Measurements from ENCODE around the gene GXYLT1. TPM values are rescaled to one million over a fixed set of nuclear protein-coding genes. Genes with fewer than 3 reads are reported as not detected.
"Not testable (repeated sequence)": the region's sequence is repeated elsewhere in the genome, so short reads cannot be mapped to it uniquely, and the experiment has no call there.

The GXYLT1 gene
- total and polyA plus RNA-seq, 7 experiments from 2014 or later = 2.6 to 9.7 (median 7.2) TPM

DNA sequence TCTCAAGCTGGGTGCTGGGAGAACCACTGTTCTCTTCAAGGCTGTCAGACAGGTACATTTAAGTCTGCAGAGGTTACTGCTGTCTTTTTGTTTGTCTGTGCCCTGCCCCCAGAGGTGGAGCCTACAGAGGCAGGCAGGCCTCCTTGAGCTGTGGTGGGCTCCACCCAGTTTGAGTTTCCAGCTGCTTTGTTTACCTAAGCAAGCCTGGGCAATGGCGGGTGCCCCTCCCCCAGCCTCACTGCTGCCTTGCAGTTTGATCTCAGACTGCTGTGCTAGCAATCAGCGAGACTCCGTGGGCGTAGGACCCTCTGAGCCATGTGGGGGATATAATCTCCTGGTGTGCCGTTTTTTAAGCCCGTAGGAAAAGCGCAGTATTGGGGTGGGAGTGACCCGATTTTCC lies 95.7 kb downstream of the GXYLT1 start:
- H3K27me3 ChIP-seq (ENCODE audit: control insufficient read depth in 2 of 2, insufficient read depth in 2 of 2, low read length in 2 of 2); H3K4me1 Mint-ChIP-seq; H3K27ac Mint-ChIP-seq; H3K27ac ChIP-seq (ENCODE audit: low read depth, low read length); POLR2A ChIA-PET; H3K9me3 ChIP-seq (ENCODE audit: control insufficient read depth in 2 of 3, low read length in 3 of 3); intact Hi-C loops (cut with micrococcal nuclease); CTCF ChIA-PET; H3K4me1 ChIP-seq (ENCODE audit: control insufficient read depth in 2 of 2, insufficient read depth in 2 of 2, low read length in 2 of 2); H3K36me3 Mint-ChIP-seq; H3K4me3 Mint-ChIP-seq; H3K36me3 ChIP-seq (ENCODE audit: control insufficient read depth in 2 of 3, insufficient read depth in 3 of 3, low read length in 3 of 3); DNase-seq; ATAC-seq; H3K4me3 ChIP-seq (ENCODE audit: low read length): not testable (repeated sequence)
- Mint-ChIP-seq H3K9me3 (peaks cover 0 to 31% (median 11%) of the 10 kb centered on the region in 11 donors), H3K27me3 (peaks cover 4 to 19% (median 8%) of the 10 kb centered on the region in 5 donors)

DNA sequence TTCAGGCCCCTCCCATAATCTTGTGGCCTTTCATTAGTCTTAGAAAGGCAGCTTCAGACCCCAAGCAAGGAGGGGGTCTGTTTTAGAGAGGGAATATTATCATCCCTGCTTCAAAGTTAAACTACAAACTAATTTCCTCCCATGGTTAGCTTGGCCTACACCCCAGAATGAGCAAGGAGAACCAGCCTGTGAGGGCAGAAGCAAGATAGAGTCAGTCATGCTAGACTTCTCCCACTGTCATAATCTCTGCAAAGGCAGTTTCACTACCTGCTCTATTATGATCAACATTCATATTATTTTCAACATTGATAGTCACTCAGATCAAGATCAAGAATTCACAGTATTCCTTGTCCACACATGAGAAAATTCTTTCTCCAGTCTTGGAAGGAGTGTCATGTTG lies 105.1 kb downstream of the GXYLT1 start:
- Mint-ChIP-seq H3K27ac (no peak overlapping the region), H3K4me1 (no peaks in the 10 kb centered on the region), H3K9me3 (peaks cover 0 to 3% (median 0%) of the 10 kb centered on the region in 11 donors), H3K36me3 (no peaks in the 10 kb centered on the region), H3K4me3 (no peak overlapping the region), H3K27me3 (peaks cover 10 to 16% (median 13%) of the 10 kb centered on the region in 5 donors)
- no peak for ATAC-seq
- H3K4me1 ChIP-seq (ENCODE audit: control insufficient read depth in 2 of 2, insufficient read depth in 2 of 2, low read length in 2 of 2) = no peaks in the 10 kb centered on the region
- DNase-seq = no peak
- H3K4me3 ChIP-seq (ENCODE audit: low read length) = no peak overlapping the region
- H3K9me3 ChIP-seq (ENCODE audit: control insufficient read depth in 2 of 3, low read length in 3 of 3) = no peaks in the 10 kb centered on the region
- ChIA-PET CTCF (no interaction called here), POLR2A (no interaction called here)
- H3K36me3 ChIP-seq (ENCODE audit: control insufficient read depth in 2 of 3, insufficient read depth in 3 of 3, low read length in 3 of 3) = no peaks in the 10 kb centered on the region
- H3K27me3 ChIP-seq (ENCODE audit: control insufficient read depth in 2 of 2, insufficient read depth in 2 of 2, low read length in 2 of 2) = no peaks in the 10 kb centered on the region
- no peak overlapping the region for H3K27ac ChIP-seq (ENCODE audit: low read depth, low read length)
- intact Hi-C loops (cut with micrococcal nuclease) = no loop called here

DNA sequence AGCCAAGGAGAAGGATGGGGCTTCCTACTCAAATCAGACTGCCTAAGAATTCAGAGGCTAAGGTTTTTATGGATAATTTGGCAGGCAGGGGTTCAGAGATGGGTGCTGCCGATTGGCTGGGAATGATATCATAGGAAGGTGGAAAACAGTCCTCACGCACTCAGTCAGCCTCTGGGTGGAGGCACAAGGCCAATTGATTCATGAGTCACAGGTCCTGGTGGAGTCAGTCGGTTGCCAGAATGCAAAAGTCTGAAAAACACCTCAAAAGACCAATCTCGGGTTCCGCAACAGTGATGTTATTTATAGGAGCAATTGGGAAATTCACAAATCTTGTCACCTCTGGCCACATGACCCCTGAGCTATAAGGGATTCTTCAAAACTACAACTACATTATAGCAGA lies 105.5 kb downstream of the GXYLT1 start:
- Mint-ChIP-seq H3K36me3 (no peaks in the 10 kb centered on the region), H3K27ac (no peak overlapping the region), H3K27me3 (peaks cover 10 to 16% (median 13%) of the 10 kb centered on the region in 5 donors), H3K9me3 (peaks cover 0 to 3% (median 0%) of the 10 kb centered on the region in 11 donors), H3K4me1 (no peaks in the 10 kb centered on the region), H3K4me3 (no peak overlapping the region)
- Histone ChIP-seq H3K4me3 (ENCODE audit: low read length) (no peak overlapping the region), H3K27ac (ENCODE audit: low read depth, low read length) (no peak overlapping the region), H3K4me1 (ENCODE audit: control insufficient read depth in 2 of 2, insufficient read depth in 2 of 2, low read length in 2 of 2) (no peaks in the 10 kb centered on the region), H3K27me3 (ENCODE audit: control insufficient read depth in 2 of 2, insufficient read depth in 2 of 2, low read length in 2 of 2) (no peaks in the 10 kb centered on the region), H3K36me3 (ENCODE audit: control insufficient read depth in 2 of 3, insufficient read depth in 3 of 3, low read length in 3 of 3) (no peaks in the 10 kb centered on the region), H3K9me3 (ENCODE audit: control insufficient read depth in 2 of 3, low read length in 3 of 3) (no peaks in the 10 kb centered on the region)
- ATAC-seq (no peak), DNase-seq (no peak)
- CTCF ChIA-PET = no interaction called here
- intact Hi-C loops (cut with micrococcal nuclease) = no loop called here
- POLR2A ChIA-PET = no interaction called here

DNA sequence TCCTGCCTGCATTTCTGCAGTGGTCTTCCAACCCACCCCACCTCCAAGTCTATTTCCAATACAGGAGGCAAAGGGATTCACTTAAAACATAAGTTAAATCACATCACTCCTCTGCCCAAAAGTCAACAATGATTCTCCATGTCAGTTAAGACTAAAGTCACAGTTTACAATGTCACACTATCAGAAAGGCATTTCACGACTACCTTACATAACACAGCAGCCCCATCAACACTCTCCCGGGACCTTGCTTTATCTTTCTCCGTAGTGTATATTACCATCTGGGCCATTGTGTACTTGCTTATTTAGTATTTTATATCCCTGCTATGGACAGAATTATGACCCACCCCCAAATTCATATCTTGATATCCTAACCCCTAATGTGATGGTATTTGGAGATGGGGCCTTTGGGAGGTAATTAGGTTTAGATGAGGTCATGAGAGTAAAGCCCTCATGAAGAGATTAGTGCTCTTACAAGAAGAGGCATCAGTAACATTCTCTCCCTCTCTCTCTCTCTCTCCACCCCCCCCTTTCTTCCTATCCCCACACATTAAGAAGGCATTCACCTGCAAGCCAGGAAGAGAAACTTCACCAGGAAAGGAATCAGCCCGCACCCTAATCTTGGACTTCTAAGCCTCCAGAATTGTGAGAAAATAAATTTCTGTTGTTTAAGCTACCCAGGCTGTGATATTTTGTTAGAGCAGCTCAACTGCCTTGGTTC lies 112.7 kb downstream of the GXYLT1 start:
- POLR2A ChIA-PET = no interaction called here
- no peaks in the 10 kb centered on the region for H3K27me3 ChIP-seq (ENCODE audit: control insufficient read depth in 2 of 2, insufficient read depth in 2 of 2, low read length in 2 of 2)
- CTCF ChIA-PET = no interaction called here
- Mint-ChIP-seq H3K4me3 (no peak overlapping the region), H3K9me3 (peaks cover 0 to 3% (median 0%) of the 10 kb centered on the region in 11 donors), H3K27ac (no peak overlapping the region), H3K36me3 (no peaks in the 10 kb centered on the region), H3K27me3 (peaks cover 9 to 33% (median 21%) of the 10 kb centered on the region in 5 donors), H3K4me1 (no peaks in the 10 kb centered on the region)
- H3K27ac ChIP-seq (ENCODE audit: low read depth, low read length) = no peak overlapping the region
- no peaks in the 10 kb centered on the region for H3K9me3 ChIP-seq (ENCODE audit: control insufficient read depth in 2 of 3, low read length in 3 of 3)
- intact Hi-C loops (cut with micrococcal nuclease) = no loop called here
- no peak for ATAC-seq
- no peak overlapping the region for H3K4me3 ChIP-seq (ENCODE audit: low read length)
- H3K4me1 ChIP-seq (ENCODE audit: control insufficient read depth in 2 of 2, insufficient read depth in 2 of 2, low read length in 2 of 2) = no peaks in the 10 kb centered on the region
- H3K36me3 ChIP-seq (ENCODE audit: control insufficient read depth in 2 of 3, insufficient read depth in 3 of 3, low read length in 3 of 3) = no peaks in the 10 kb centered on the region
- no peak for DNase-seq

Other genes with a start within 250 kb of the GXYLT1 start
- gene YAF2, start 93.4 kb upstream of the GXYLT1 start, total RNA-seq = 10 to 100 TPM; 36.3 to 56.2 (median 42.4) TPM
- gene YAF2, start 93.4 kb upstream of the GXYLT1 start, polyA plus RNA-seq = 10 to 100 TPM in 1 of 2 donors, 1 to 10 TPM in 1; 7.7 to 15.7 TPM
- 10 to 100 TPM; 20.3 to 47.5 (median 23.8) TPM for gene ZCRB1, start 181.2 kb upstream of the GXYLT1 start, total RNA-seq
- gene ZCRB1, start 181.2 kb upstream of the GXYLT1 start, polyA plus RNA-seq = 10 to 100 TPM; 45.2 to 69.7 TPM
- 10 to 100 TPM; 89.1 to 97.6 (median 90.2) TPM for gene PPHLN1, start 181.3 kb upstream of the GXYLT1 start, total RNA-seq
- gene PPHLN1, start 181.3 kb upstream of the GXYLT1 start, polyA plus RNA-seq = 100 to 1,000 TPM; 162 to 182 TPM

Measured in naive thymus-derived CD4-positive, alpha-beta T cell (primary cell).